ENCODE measurements around the gene VPS16.
A peak's percentile ranks its signal among the peaks of the same experiment; 100 is the strongest.

VPS16 gene

GRCh38 chr20:2836035-2836434 lies 4.5 kb upstream of the VPS16 start:
- no peak overlapping the region for H3K4me2 ChIP-seq (ENCODE audit: low read length)
- no peak overlapping the region for H3K4me3 ChIP-seq (ENCODE audit: low read depth, low read length)
- no peaks in the 10 kb centered on the region for H3K9me3 ChIP-seq (ENCODE audit: control insufficient read depth, low read length)
- no peaks in the 10 kb centered on the region for H3K27me3 ChIP-seq (ENCODE audit: control insufficient read depth, insufficient read depth, low read length)
- peaks cover 2% of the 10 kb centered on the region for H3K4me1 ChIP-seq
- TF ChIP-seq CTCF (IDR thresholded peaks at IDR 0.05), result no peak
- no peak overlapping the region for H3K9ac ChIP-seq
- no peak overlapping the region for H2AFZ ChIP-seq
- H3K27ac ChIP-seq, result no peak overlapping the region
- H3K36me3 ChIP-seq (ENCODE audit: control insufficient read depth, insufficient read depth, low read length), result no peaks in the 10 kb centered on the region
- no peaks in the 10 kb centered on the region for H3K79me2 ChIP-seq

GRCh38 chr20:2837221-2837960 lies 3.2 kb upstream of the VPS16 start:
- H3K36me3 ChIP-seq (ENCODE audit: control insufficient read depth, insufficient read depth, low read length), result no peaks in the 10 kb centered on the region
- H3K9ac ChIP-seq, result no peak overlapping the region
- H3K4me1 ChIP-seq, result peaks cover 5% of the 10 kb centered on the region
- no peak overlapping the region for H3K4me3 ChIP-seq (ENCODE audit: low read depth, low read length)
- peaks cover 3% of the 10 kb centered on the region for H3K79me2 ChIP-seq
- H3K4me2 ChIP-seq (ENCODE audit: low read length), result no peak overlapping the region
- no peaks in the 10 kb centered on the region for H3K27me3 ChIP-seq (ENCODE audit: control insufficient read depth, insufficient read depth, low read length)
- no peaks in the 10 kb centered on the region for H3K9me3 ChIP-seq (ENCODE audit: control insufficient read depth, low read length)
- no peak overlapping the region for H2AFZ ChIP-seq
- no peak for TF ChIP-seq CTCF (IDR thresholded peaks at IDR 0.05)
- no peak overlapping the region for H3K27ac ChIP-seq

- H3K9ac ChIP-seq, result no peak overlapping the region
- H3K27me3 ChIP-seq (ENCODE audit: control insufficient read depth, insufficient read depth, low read length), result no peaks in the 10 kb centered on the region
- peaks cover 5% of the 10 kb centered on the region for H3K4me1 ChIP-seq
- no peak overlapping the region for H3K4me2 ChIP-seq (ENCODE audit: low read length)
- no peak for TF ChIP-seq CTCF (IDR thresholded peaks at IDR 0.05)
- no peak overlapping the region for H2AFZ ChIP-seq
- no peak overlapping the region for H3K27ac ChIP-seq
- no peaks in the 10 kb centered on the region for H3K36me3 ChIP-seq (ENCODE audit: control insufficient read depth, insufficient read depth, low read length)
- no peaks in the 10 kb centered on the region for H3K9me3 ChIP-seq (ENCODE audit: control insufficient read depth, low read length)
- H3K79me2 ChIP-seq, result peaks cover 6% of the 10 kb centered on the region
- H3K4me3 ChIP-seq (ENCODE audit: low read depth, low read length), result no peak overlapping the region
These were observed 2.3 kb upstream of the VPS16 start for GRCh38 chr20:2838170-2838797.

GRCh38 chr20:2838847-2839671 lies 1.5 kb upstream of the VPS16 start:
- Histone ChIP-seq H3K4me2 (ENCODE audit: low read length) (peak overlapping the region; percentile 99), H3K36me3 (ENCODE audit: control insufficient read depth, insufficient read depth, low read length) (no peaks in the 10 kb centered on the region), H2AFZ (peak overlapping the region; percentile 100), H3K4me3 (ENCODE audit: low read depth, low read length) (no peak overlapping the region), H3K79me2 (peaks cover 6% of the 10 kb centered on the region), H3K27me3 (ENCODE audit: control insufficient read depth, insufficient read depth, low read length) (no peaks in the 10 kb centered on the region), H3K4me1 (peaks cover 5% of the 10 kb centered on the region), H3K27ac (no peak overlapping the region), H3K9me3 (ENCODE audit: control insufficient read depth, low read length) (no peaks in the 10 kb centered on the region), H3K9ac (no peak overlapping the region)
- no peak for TF ChIP-seq CTCF (IDR thresholded peaks at IDR 0.05)

Data from parathyroid adenoma (tissue), 2 donors.